DND-41 (cell line): ENCODE data around the gene SMPD3.

Experiments
- ATAC-seq: fragments of 200-7000 bp; cut with Tn5 transposase; 3 replicates; pipeline ENCODE4 v1.9.1; 2021; ENCODE audit warnings: low read depth; ENCODE audit not compliant: insufficient read depth
- DNase-seq: peaks from one replicate; pipeline ENCODE4 v3.0.0-alpha.2; 2020
- H2AFZ ChIP-seq: 2 replicates; pipeline ENCODE4 v1.6.0; 2012; ENCODE audit warnings: low read depth, low read length
- H3K27ac ChIP-seq: 2 replicates; pipeline ENCODE4 v1.5.1; 2012; ENCODE audit warnings: low read length, inconsistent platforms
- H3K27me3 ChIP-seq: fragments of 200-600 bp; sonication (generic); 2 replicates; pipeline ENCODE4 v1.6.0; 2012; ENCODE audit warnings: low read length, mild to moderate bottlenecking, inconsistent platforms; ENCODE audit not compliant: insufficient read depth, poor library complexity
- H3K36me3 ChIP-seq: 2 replicates; pipeline ENCODE4 v1.5.1; 2012; ENCODE audit warnings: low read length, inconsistent platforms; ENCODE audit not compliant: insufficient read depth
- H3K4me1 ChIP-seq: 2 replicates; pipeline ENCODE4 v1.5.1; 2012; ENCODE audit warnings: mild to moderate bottlenecking, low read length; ENCODE audit not compliant: insufficient read depth
- H3K4me2 ChIP-seq: 2 replicates; pipeline ENCODE4 v1.6.0; 2012; ENCODE audit warnings: mild to moderate bottlenecking, moderate library complexity, low read length, inconsistent platforms; ENCODE audit not compliant: insufficient read depth
- H3K4me3 ChIP-seq, 2 experiments: fragments of 200-600 bp in 1 of 2; shearing (Covaris generic) in 1 of 2; 2 replicates each; pipeline ENCODE4 v1.5.1; 2012 to 2016; ENCODE audit warnings: inconsistent platforms in 2 of 2, low read length in 2 of 2, mild to moderate bottlenecking in 2 of 2, low read depth in 1 of 2, moderate library complexity in 1 of 2
- H3K79me2 ChIP-seq: 2 replicates; pipeline ENCODE4 v1.6.0; 2012; ENCODE audit warnings: low read length, inconsistent platforms; ENCODE audit not compliant: insufficient read depth
- H3K9ac ChIP-seq: 2 replicates; pipeline ENCODE4 v1.6.0; 2012; ENCODE audit warnings: low read depth, mild to moderate bottlenecking, inconsistent platforms, low read length, moderate library complexity
- H3K9me3 ChIP-seq: 2 replicates; pipeline ENCODE4 v1.5.1; 2012; ENCODE audit warnings: low read length, moderate library complexity, mild to moderate bottlenecking, inconsistent platforms; ENCODE audit not compliant: insufficient read depth, severe bottlenecking
- H4K20me1 ChIP-seq: 2 replicates; pipeline ENCODE4 v1.6.0; 2012; ENCODE audit warnings: low read length; ENCODE audit not compliant: insufficient read depth
- EZH2 ChIP-seq: IDR thresholded peaks from 3 replicates; pipeline ENCODE4 v1.6.1; 2012; ENCODE audit warnings: borderline replicate concordance, low read depth, mild to moderate bottlenecking, moderate library complexity, low read length, inconsistent platforms; ENCODE audit not compliant: severe bottlenecking
- TF ChIP-seq, protein P1 (sequence below): IDR thresholded peaks from 2 replicates; pipeline ENCODE4 v1.5.1; 2012; ENCODE audit warnings: borderline replicate concordance, low read length, moderate library complexity, mild to moderate bottlenecking; ENCODE audit not compliant: poor library complexity, severe bottlenecking; ENCODE audit errors: extremely low read depth

The SMPD3 gene

DNA sequence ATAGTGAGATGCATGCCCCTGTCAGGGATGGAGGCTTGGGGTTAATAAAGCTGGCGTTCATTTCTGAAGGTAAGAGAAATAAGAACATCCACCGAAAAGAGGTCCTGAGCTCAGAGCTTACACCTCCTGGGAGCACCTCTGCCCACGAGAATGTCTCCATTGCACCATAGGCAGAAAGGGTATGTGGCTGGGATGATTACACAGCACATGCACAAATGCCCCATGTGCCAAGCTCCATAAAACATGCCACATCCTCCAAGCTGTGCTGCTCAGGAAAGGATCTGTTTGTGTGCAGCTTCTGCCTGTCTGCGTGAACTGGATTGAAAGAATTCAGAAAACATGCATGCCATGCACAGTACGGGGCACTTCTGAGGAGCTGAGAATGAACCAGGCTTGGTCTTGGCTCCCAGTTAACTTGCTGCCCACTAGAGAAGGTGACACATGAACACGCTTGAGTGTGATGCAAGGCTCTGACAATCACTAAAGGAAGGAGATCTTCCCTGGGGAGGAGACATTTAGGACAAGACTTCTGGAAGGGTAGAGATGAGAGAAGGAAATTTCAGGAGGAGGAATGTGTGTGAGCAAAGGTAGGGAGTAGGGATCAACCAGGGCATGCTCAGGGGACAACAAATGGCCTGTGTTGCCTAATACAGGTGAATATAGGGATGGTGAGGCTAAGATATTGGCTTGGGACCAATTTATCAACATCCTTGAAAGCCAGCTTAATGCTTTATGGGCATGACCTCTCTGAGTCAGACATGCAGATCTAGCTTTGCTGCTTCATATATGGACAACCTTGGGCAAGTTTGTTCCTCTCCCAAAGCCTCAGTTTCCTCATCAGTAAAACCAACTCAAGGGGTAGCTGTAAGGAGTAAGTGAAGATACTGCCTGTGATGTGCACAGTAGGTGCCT is 32.0 kb upstream of the SMPD3 start:
- TF ChIP-seq, protein P1, sequence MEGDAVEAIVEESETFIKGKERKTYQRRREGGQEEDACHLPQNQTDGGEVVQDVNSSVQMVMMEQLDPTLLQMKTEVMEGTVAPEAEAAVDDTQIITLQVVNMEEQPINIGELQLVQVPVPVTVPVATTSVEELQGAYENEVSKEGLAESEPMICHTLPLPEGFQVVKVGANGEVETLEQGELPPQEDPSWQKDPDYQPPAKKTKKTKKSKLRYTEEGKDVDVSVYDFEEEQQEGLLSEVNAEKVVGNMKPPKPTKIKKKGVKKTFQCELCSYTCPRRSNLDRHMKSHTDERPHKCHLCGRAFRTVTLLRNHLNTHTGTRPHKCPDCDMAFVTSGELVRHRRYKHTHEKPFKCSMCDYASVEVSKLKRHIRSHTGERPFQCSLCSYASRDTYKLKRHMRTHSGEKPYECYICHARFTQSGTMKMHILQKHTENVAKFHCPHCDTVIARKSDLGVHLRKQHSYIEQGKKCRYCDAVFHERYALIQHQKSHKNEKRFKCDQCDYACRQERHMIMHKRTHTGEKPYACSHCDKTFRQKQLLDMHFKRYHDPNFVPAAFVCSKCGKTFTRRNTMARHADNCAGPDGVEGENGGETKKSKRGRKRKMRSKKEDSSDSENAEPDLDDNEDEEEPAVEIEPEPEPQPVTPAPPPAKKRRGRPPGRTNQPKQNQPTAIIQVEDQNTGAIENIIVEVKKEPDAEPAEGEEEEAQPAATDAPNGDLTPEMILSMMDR, result no peak
- TF ChIP-seq EZH2, result no peak
- Histone ChIP-seq H3K27me3 (no peaks in the 10 kb centered on the region), H3K27ac (no peak overlapping the region), H3K4me3 (no peak overlapping the region), H3K36me3 (no peaks in the 10 kb centered on the region), H4K20me1 (no peaks in the 10 kb centered on the region), H3K9me3 (no peaks in the 10 kb centered on the region), H3K79me2 (no peaks in the 10 kb centered on the region), H3K9ac (no peak overlapping the region), H3K4me1 (no peaks in the 10 kb centered on the region), H2AFZ (no peak overlapping the region), H3K4me2 (no peak overlapping the region)
- DNase-seq, result no peak
- no peak for ATAC-seq

DNA sequence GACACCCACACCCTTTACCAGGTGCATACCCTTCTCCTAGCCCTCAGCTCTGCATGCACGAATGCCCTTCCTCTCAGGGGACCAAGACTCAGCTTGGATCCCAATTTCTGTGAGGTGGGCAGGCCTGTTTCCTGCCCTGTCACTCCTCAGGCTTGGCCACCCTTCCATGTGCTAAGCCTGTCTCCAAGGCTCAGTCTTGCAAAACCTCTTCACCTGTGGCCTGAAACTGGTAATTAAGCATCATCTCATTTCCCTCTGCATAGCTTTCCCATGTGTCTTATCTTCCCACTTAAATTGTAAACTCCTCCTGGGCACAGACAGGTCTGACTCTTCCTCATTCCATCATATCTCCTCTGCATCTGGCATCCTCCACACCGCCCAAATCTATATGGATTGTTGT is 31.0 kb upstream of the SMPD3 start:
- Histone ChIP-seq H4K20me1 (no peaks in the 10 kb centered on the region), H3K4me2 (no peak overlapping the region), H3K9me3 (no peaks in the 10 kb centered on the region), H3K79me2 (no peaks in the 10 kb centered on the region), H3K9ac (no peak overlapping the region), H3K36me3 (no peaks in the 10 kb centered on the region), H2AFZ (no peak overlapping the region), H3K27me3 (no peaks in the 10 kb centered on the region), H3K27ac (no peak overlapping the region), H3K4me3 (no peak overlapping the region), H3K4me1 (no peaks in the 10 kb centered on the region)
- DNase-seq (no peak), ATAC-seq (no peak)
- no peak for TF ChIP-seq EZH2
- TF ChIP-seq, protein P1, result no peak

DNA sequence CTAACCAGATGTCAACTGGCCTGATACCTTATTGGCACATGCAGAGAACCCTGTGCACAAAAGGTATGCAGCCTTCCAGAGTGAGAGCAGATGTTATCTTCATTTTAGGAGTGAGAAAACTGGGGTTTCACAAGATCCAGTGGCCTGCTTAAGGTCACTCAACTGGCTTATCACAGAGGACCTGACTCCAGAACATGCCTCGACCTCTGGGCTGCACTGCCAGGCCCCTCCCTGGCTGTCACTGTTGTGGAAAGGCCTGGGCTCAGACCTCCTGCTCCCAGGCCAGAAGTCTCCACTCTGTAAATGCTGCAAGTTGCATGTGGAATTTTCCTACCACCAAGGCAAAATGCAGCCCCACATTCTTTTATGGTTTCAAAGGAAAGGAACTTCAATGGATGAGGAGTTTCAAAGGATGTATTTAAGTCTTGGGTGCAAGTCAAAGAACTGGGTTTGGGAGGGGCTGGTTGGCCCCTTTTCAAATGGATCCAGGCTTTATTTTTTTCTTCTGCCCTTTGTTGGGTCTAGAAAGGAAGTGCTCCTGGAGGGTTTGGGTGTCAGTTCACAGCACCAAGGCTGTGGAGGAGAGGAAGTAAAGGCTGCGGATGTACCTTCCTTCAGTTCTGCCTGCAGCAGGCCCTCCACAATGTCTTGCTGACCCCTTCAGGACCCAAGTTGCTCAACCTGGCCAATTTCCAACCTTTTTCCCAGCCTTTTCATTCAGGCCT is 30.4 kb upstream of the SMPD3 start:
- no peak for ATAC-seq
- Histone ChIP-seq H3K27ac (no peak overlapping the region), H3K4me2 (no peak overlapping the region), H3K9me3 (no peaks in the 10 kb centered on the region), H3K36me3 (no peaks in the 10 kb centered on the region), H3K79me2 (no peaks in the 10 kb centered on the region), H3K9ac (no peak overlapping the region), H2AFZ (no peak overlapping the region), H3K4me3 (no peak overlapping the region), H3K4me1 (no peaks in the 10 kb centered on the region), H4K20me1 (no peaks in the 10 kb centered on the region), H3K27me3 (no peaks in the 10 kb centered on the region)
- TF ChIP-seq EZH2, result no peak
- TF ChIP-seq, protein P1, result no peak
- DNase-seq, result no peak
